ENCODE measurements around the gene SEL1L.
"Not testable (repeated sequence)": the region's sequence is repeated elsewhere in the genome, so short reads cannot be mapped to it uniquely, and the experiment has no call there.

SEL1L gene

GRCh38 chr14:81474148-81474492 is 59.5 kb downstream of the SEL1L start:
- no peak overlapping the region for H3K27ac ChIP-seq (ENCODE audit: low read length)
- H3K9me3 ChIP-seq (ENCODE audit: control insufficient read depth in 2 of 2, low read length in 2 of 2), result no peaks in the 10 kb centered on the region
- H3K27me3 ChIP-seq (ENCODE audit: control insufficient read depth in 1 of 2, insufficient read depth in 2 of 2, low read length in 2 of 2), result no peaks in the 10 kb centered on the region
- no peaks in the 10 kb centered on the region for H3K4me1 ChIP-seq (ENCODE audit: control insufficient read depth, insufficient read depth, low read length)
- peaks cover 20 to 22% of the 10 kb centered on the region in 2 donors for H3K36me3 ChIP-seq (ENCODE audit: control insufficient read depth in 2 of 2, insufficient read depth in 2 of 2, low read length in 2 of 2)
- H3K9ac ChIP-seq (ENCODE audit: low read length in 2 of 2), result no peak overlapping the region
- H3K4me3 ChIP-seq (ENCODE audit: low read length in 2 of 2), result no peak overlapping the region

GRCh38 chr14:81473456-81474147 is 60.1 kb downstream of the SEL1L start:
- Histone ChIP-seq H3K27me3 (ENCODE audit: control insufficient read depth in 1 of 2, insufficient read depth in 2 of 2, low read length in 2 of 2) (no peaks in the 10 kb centered on the region), H3K4me1 (ENCODE audit: control insufficient read depth, insufficient read depth, low read length) (no peaks in the 10 kb centered on the region), H3K9ac (ENCODE audit: low read length in 2 of 2) (no peak overlapping the region), H3K9me3 (ENCODE audit: control insufficient read depth in 2 of 2, low read length in 2 of 2) (no peaks in the 10 kb centered on the region), H3K36me3 (ENCODE audit: control insufficient read depth in 2 of 2, insufficient read depth in 2 of 2, low read length in 2 of 2) (peaks cover 15 to 17% of the 10 kb centered on the region in 2 donors), H3K4me3 (ENCODE audit: low read length in 2 of 2) (no peak overlapping the region), H3K27ac (ENCODE audit: low read length) (no peak overlapping the region)

GRCh38 chr14:81472096-81472800 is 61.4 kb downstream of the SEL1L start:
- H3K27ac ChIP-seq (ENCODE audit: low read length), result no peak overlapping the region
- no peak overlapping the region for H3K4me3 ChIP-seq (ENCODE audit: low read length in 2 of 2)
- H3K27me3 ChIP-seq (ENCODE audit: control insufficient read depth in 1 of 2, insufficient read depth in 2 of 2, low read length in 2 of 2), result no peaks in the 10 kb centered on the region

GRCh38 chr14:81471062-81471461 is 62.6 kb downstream of the SEL1L start:
- Histone ChIP-seq H3K9ac (ENCODE audit: low read length in 2 of 2) (no peak overlapping the region), H3K4me1 (ENCODE audit: control insufficient read depth, insufficient read depth, low read length) (no peaks in the 10 kb centered on the region), H3K27me3 (ENCODE audit: control insufficient read depth in 1 of 2, insufficient read depth in 2 of 2, low read length in 2 of 2) (no peaks in the 10 kb centered on the region), H3K4me3 (ENCODE audit: low read length in 2 of 2) (no peak overlapping the region), H3K36me3 (ENCODE audit: control insufficient read depth in 2 of 2, insufficient read depth in 2 of 2, low read length in 2 of 2) (peaks cover 5 to 10% of the 10 kb centered on the region in 2 donors), H3K27ac (ENCODE audit: low read length) (no peak overlapping the region), H3K9me3 (ENCODE audit: control insufficient read depth in 2 of 2, low read length in 2 of 2) (no peaks in the 10 kb centered on the region)

More at GRCh38 chr14:81472096-81472800, 61.4 kb downstream of the SEL1L start:
- peaks cover 11 to 12% of the 10 kb centered on the region in 2 donors for H3K36me3 ChIP-seq (ENCODE audit: control insufficient read depth in 2 of 2, insufficient read depth in 2 of 2, low read length in 2 of 2)
- no peaks in the 10 kb centered on the region for H3K9me3 ChIP-seq (ENCODE audit: control insufficient read depth in 2 of 2, low read length in 2 of 2)
- H3K9ac ChIP-seq (ENCODE audit: low read length in 2 of 2), result no peak overlapping the region
- no peaks in the 10 kb centered on the region for H3K4me1 ChIP-seq (ENCODE audit: control insufficient read depth, insufficient read depth, low read length)

GRCh38 chr14:81470557-81470826 is 63.2 kb downstream of the SEL1L start:
- H3K27ac ChIP-seq (ENCODE audit: low read length); H3K4me1 ChIP-seq (ENCODE audit: control insufficient read depth, insufficient read depth, low read length); H3K9ac ChIP-seq (ENCODE audit: low read length in 2 of 2); H3K36me3 ChIP-seq (ENCODE audit: control insufficient read depth in 2 of 2, insufficient read depth in 2 of 2, low read length in 2 of 2); H3K27me3 ChIP-seq (ENCODE audit: control insufficient read depth in 1 of 2, insufficient read depth in 2 of 2, low read length in 2 of 2); H3K9me3 ChIP-seq (ENCODE audit: control insufficient read depth in 2 of 2, low read length in 2 of 2); H3K4me3 ChIP-seq (ENCODE audit: low read length in 2 of 2): not testable (repeated sequence)

GRCh38 chr14:81466854-81467253 is 66.8 kb downstream of the SEL1L start:
- no peak overlapping the region for H3K27ac ChIP-seq (ENCODE audit: low read length)
- no peaks in the 10 kb centered on the region for H3K4me1 ChIP-seq (ENCODE audit: control insufficient read depth, insufficient read depth, low read length)
- no peaks in the 10 kb centered on the region for H3K9me3 ChIP-seq (ENCODE audit: control insufficient read depth in 2 of 2, low read length in 2 of 2)
- H3K27me3 ChIP-seq (ENCODE audit: control insufficient read depth in 1 of 2, insufficient read depth in 2 of 2, low read length in 2 of 2), result no peaks in the 10 kb centered on the region
- H3K36me3 ChIP-seq (ENCODE audit: control insufficient read depth in 2 of 2, insufficient read depth in 2 of 2, low read length in 2 of 2), result peaks cover 0 to under 1% of the 10 kb centered on the region in 2 donors
- H3K4me3 ChIP-seq (ENCODE audit: low read length in 2 of 2), result no peak overlapping the region
- H3K9ac ChIP-seq (ENCODE audit: low read length in 2 of 2), result no peak overlapping the region

GRCh38 chr14:81465507-81466228 is 68.0 kb downstream of the SEL1L start:
- Histone ChIP-seq H3K36me3 (ENCODE audit: control insufficient read depth in 2 of 2, insufficient read depth in 2 of 2, low read length in 2 of 2) (no peaks in the 10 kb centered on the region), H3K9me3 (ENCODE audit: control insufficient read depth in 2 of 2, low read length in 2 of 2) (no peaks in the 10 kb centered on the region), H3K9ac (ENCODE audit: low read length in 2 of 2) (no peak overlapping the region), H3K27me3 (ENCODE audit: control insufficient read depth in 1 of 2, insufficient read depth in 2 of 2, low read length in 2 of 2) (no peaks in the 10 kb centered on the region), H3K27ac (ENCODE audit: low read length) (no peak overlapping the region), H3K4me3 (ENCODE audit: low read length in 2 of 2) (no peak overlapping the region), H3K4me1 (ENCODE audit: control insufficient read depth, insufficient read depth, low read length) (no peaks in the 10 kb centered on the region)

- not testable (repeated sequence) for H3K27ac ChIP-seq (ENCODE audit: low read length); H3K9me3 ChIP-seq (ENCODE audit: control insufficient read depth in 2 of 2, low read length in 2 of 2)
- H3K4me3 ChIP-seq (ENCODE audit: low read length in 2 of 2), result peak overlapping the region; percentile 71 to 78
Measured at GRCh38 chr14:81465003-81465392, 68.7 kb downstream of the SEL1L start.

GRCh38 chr14:81464253-81465002 is 69.2 kb downstream of the SEL1L start:
- no peaks in the 10 kb centered on the region for H3K4me1 ChIP-seq (ENCODE audit: control insufficient read depth, insufficient read depth, low read length)
- H3K9ac ChIP-seq (ENCODE audit: low read length in 2 of 2), result peak overlapping the region; percentile 54 to 73
- peak overlapping the region; percentile 71 to 78 for H3K4me3 ChIP-seq (ENCODE audit: low read length in 2 of 2)
- H3K36me3 ChIP-seq (ENCODE audit: control insufficient read depth in 2 of 2, insufficient read depth in 2 of 2, low read length in 2 of 2), result no peaks in the 10 kb centered on the region
- no peaks in the 10 kb centered on the region for H3K27me3 ChIP-seq (ENCODE audit: control insufficient read depth in 1 of 2, insufficient read depth in 2 of 2, low read length in 2 of 2)
- H3K9me3 ChIP-seq (ENCODE audit: control insufficient read depth in 2 of 2, low read length in 2 of 2), result no peaks in the 10 kb centered on the region
- no peak overlapping the region for H3K27ac ChIP-seq (ENCODE audit: low read length)

More at GRCh38 chr14:81465003-81465392, 68.7 kb downstream of the SEL1L start:
- H3K36me3 ChIP-seq (ENCODE audit: control insufficient read depth in 2 of 2, insufficient read depth in 2 of 2, low read length in 2 of 2); H3K4me1 ChIP-seq (ENCODE audit: control insufficient read depth, insufficient read depth, low read length); H3K27me3 ChIP-seq (ENCODE audit: control insufficient read depth in 1 of 2, insufficient read depth in 2 of 2, low read length in 2 of 2): not testable (repeated sequence)
- peak overlapping the region; percentile 54 to 73 for H3K9ac ChIP-seq (ENCODE audit: low read length in 2 of 2)

GRCh38 chr14:81462356-81462755 is 71.3 kb downstream of the SEL1L start:
- H3K27me3 ChIP-seq (ENCODE audit: control insufficient read depth in 1 of 2, insufficient read depth in 2 of 2, low read length in 2 of 2); H3K27ac ChIP-seq (ENCODE audit: low read length); H3K9ac ChIP-seq (ENCODE audit: low read length in 2 of 2); H3K4me1 ChIP-seq (ENCODE audit: control insufficient read depth, insufficient read depth, low read length); H3K9me3 ChIP-seq (ENCODE audit: control insufficient read depth in 2 of 2, low read length in 2 of 2); H3K4me3 ChIP-seq (ENCODE audit: low read length in 2 of 2); H3K36me3 ChIP-seq (ENCODE audit: control insufficient read depth in 2 of 2, insufficient read depth in 2 of 2, low read length in 2 of 2): not testable (repeated sequence)
